Hematopoietic multipotent progenitor cell treated with erythropoietin and hydrocortisone succinate and interleukin-3 and kit ligand, for 17 days (in vitro differentiated cells): Measurements from ENCODE around the gene CDH10.

Experiments used
- DNase-seq: peaks from one replicate; pipeline ENCODE4 v3.0.0-alpha.2; 2015; ENCODE audit warnings: low spot score

The CDH10 gene

DNA sequence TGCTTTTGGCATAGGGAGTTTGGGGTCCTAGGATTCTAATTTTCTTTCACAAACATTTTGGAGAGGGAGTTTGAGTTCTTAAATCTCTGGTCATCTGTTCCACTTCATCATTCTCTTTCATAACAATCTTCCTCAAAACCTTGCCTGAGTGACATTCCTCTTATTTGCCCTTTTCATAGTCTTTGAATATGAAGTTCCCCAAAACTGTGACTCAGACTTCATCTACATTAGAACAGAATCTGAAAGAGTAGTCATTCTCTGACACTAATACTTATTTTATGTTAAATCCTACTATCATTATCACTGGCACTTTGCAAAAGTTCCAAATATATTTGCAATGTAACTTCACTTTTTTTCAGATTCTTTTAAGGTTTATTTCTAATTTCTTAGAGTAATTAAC, 163.8 kb downstream of the CDH10 start:
- no peak for DNase-seq

GRCh38 chr5:24477958-24478357, 166.8 kb downstream of the CDH10 start:
- DNase-seq = no peak

DNA sequence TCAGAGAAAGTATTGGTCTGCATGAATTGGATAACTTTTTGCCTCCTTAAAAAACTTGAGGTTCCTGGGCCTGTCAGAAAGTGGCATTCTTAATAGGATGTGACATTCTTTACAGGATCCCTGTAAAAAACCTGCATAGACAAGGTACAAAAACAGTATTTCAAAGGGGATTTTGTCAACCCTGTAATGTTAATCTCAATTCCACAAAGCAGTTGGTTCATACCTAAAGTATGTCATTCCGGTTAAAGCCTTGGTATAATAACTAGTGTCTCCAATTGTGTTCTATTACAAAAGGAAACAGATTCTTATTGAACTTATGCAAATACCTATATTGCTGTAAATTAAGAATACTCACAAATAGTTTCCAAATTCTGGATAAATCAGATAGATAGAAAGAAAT, 169.7 kb downstream of the CDH10 start:
- no peak for DNase-seq

GRCh38 chr5:24474685-24475084, 170.1 kb downstream of the CDH10 start:
- no peak for DNase-seq

- DNase-seq = no peak
These were observed 172.3 kb downstream of the CDH10 start for GRCh38 chr5:24472518-24472917.

DNA sequence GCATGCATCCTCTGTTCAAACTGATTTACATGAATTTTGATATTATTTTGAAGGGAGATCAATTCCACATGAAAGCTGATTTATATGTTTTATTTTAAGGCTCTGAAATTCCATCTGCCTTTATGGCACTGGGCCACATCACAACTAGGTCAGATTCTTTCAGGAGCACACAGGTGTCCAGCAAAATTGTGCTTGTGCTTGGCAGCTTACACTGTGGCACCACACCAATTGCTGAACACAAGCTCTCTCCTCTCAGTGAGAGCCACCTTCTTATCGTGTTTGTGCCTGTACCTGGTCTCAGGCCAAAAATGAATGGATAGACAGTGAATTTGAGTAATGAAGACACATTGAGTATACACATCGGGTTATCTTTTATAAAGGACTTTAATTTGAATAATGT, 200.4 kb downstream of the CDH10 start:
- DNase-seq = no peak

GRCh38 chr5:24439465-24439864, 205.3 kb downstream of the CDH10 start:
- DNase-seq = no peak
